ENCODE data around the gene CA11. TPM values are rescaled to one million over a fixed set of nuclear protein-coding genes. Genes with fewer than 3 reads are reported as not detected.

CA11 gene
- total RNA-seq, 1 donor from 2014 or later: 9.1 TPM

DNA sequence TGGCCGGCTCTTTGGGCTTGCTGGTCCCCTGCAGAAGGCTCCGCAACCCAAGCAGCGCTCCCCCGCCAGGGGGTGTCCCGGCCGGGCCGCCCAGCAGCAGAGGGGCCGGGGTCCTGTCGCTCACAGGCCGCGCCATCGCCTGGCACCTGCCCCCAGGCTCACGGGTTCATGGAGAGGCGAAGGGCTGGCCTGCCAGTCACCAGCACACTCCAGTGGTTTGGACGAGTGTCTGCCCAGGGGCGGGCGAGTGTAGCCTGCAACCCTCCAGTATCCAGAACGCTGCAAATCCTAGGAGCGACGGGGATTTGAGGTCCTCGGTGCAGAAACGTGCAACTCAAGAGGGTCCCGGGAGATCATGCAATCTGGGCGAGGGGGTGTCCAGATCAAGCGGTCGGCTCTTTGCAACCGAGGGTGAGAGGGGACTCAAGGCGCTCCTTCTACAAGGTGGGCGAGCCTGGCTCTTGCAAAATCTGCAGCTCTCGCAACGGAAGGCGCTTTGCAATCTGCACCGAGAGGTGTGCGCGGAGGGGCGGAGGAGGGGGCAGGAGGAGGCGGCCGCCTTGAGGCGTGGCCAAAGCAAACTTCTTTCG lies 9.0 kb downstream of the CA11 start, which contains the start of gene DBP:
TSS of gene DBP (minus strand) at position 521 of the 590 bp plus-strand sequence. CDS start at position 136, 385 bp downstream.
- DNase-seq (ENCODE audit: low spot score): no peak
- peak within 1 kb of the TSS; percentile 100 for H3K27ac Mint-ChIP-seq (ENCODE audit: unreplicated experiment)
- TF ChIP-seq, protein P1, sequence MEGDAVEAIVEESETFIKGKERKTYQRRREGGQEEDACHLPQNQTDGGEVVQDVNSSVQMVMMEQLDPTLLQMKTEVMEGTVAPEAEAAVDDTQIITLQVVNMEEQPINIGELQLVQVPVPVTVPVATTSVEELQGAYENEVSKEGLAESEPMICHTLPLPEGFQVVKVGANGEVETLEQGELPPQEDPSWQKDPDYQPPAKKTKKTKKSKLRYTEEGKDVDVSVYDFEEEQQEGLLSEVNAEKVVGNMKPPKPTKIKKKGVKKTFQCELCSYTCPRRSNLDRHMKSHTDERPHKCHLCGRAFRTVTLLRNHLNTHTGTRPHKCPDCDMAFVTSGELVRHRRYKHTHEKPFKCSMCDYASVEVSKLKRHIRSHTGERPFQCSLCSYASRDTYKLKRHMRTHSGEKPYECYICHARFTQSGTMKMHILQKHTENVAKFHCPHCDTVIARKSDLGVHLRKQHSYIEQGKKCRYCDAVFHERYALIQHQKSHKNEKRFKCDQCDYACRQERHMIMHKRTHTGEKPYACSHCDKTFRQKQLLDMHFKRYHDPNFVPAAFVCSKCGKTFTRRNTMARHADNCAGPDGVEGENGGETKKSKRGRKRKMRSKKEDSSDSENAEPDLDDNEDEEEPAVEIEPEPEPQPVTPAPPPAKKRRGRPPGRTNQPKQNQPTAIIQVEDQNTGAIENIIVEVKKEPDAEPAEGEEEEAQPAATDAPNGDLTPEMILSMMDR (IDR thresholded peaks at IDR 0.05): no peak
- no peaks in the 10 kb centered on the region for H3K27me3 Mint-ChIP-seq (ENCODE audit: low read depth)
- H3K36me3 Mint-ChIP-seq (ENCODE audit: low read depth): no peaks in the 10 kb centered on the region
- no peaks in the 10 kb centered on the region for H3K9me3 Mint-ChIP-seq (ENCODE audit: low read depth)
- peaks cover 45% of the 10 kb centered on the region for H3K4me1 Mint-ChIP-seq (ENCODE audit: low read depth)
- peak within 1 kb of the TSS; percentile 94 for H3K4me3 Mint-ChIP-seq (ENCODE audit: unreplicated experiment)

GRCh38 chr19:48635966-48636858 lies 9.8 kb downstream of the CA11 start:
- H3K9me3 Mint-ChIP-seq (ENCODE audit: low read depth): no peaks in the 10 kb centered on the region
- DNase-seq (ENCODE audit: low spot score): no peak
- no peak overlapping the region for H3K27ac Mint-ChIP-seq (ENCODE audit: unreplicated experiment)
- peak overlapping the region; percentile 70 for H3K4me3 Mint-ChIP-seq (ENCODE audit: unreplicated experiment)
- H3K27me3 Mint-ChIP-seq (ENCODE audit: low read depth): no peaks in the 10 kb centered on the region
- peaks cover 45% of the 10 kb centered on the region for H3K4me1 Mint-ChIP-seq (ENCODE audit: low read depth)
- TF ChIP-seq, protein P1 (IDR thresholded peaks at IDR 0.05): no peak
- H3K36me3 Mint-ChIP-seq (ENCODE audit: low read depth): no peaks in the 10 kb centered on the region

- H3K27me3 Mint-ChIP-seq (ENCODE audit: low read depth): no peaks in the 10 kb centered on the region
- H3K9me3 Mint-ChIP-seq (ENCODE audit: low read depth): no peaks in the 10 kb centered on the region
- no peaks in the 10 kb centered on the region for H3K36me3 Mint-ChIP-seq (ENCODE audit: low read depth)
- H3K4me3 Mint-ChIP-seq (ENCODE audit: unreplicated experiment): peak overlapping the region; percentile 70
- TF ChIP-seq, protein P1 (IDR thresholded peaks at IDR 0.05): no peak
- H3K27ac Mint-ChIP-seq (ENCODE audit: unreplicated experiment): peak overlapping the region; percentile 86
- peaks cover 52% of the 10 kb centered on the region for H3K4me1 Mint-ChIP-seq (ENCODE audit: low read depth)
- no peak for DNase-seq (ENCODE audit: low spot score)
These were observed 10.6 kb downstream of the CA11 start for GRCh38 chr19:48635263-48635965.

- no peaks in the 10 kb centered on the region for H3K36me3 Mint-ChIP-seq (ENCODE audit: low read depth)
- peak overlapping the region; percentile 86 for H3K27ac Mint-ChIP-seq (ENCODE audit: unreplicated experiment)
- TF ChIP-seq, protein P1 (IDR thresholded peaks at IDR 0.05): no peak
- peak; percentile 98 for DNase-seq (ENCODE audit: low spot score)
- H3K9me3 Mint-ChIP-seq (ENCODE audit: low read depth): no peaks in the 10 kb centered on the region
- H3K27me3 Mint-ChIP-seq (ENCODE audit: low read depth): no peaks in the 10 kb centered on the region
- H3K4me3 Mint-ChIP-seq (ENCODE audit: unreplicated experiment): peak overlapping the region; percentile 65
- peaks cover 59% of the 10 kb centered on the region for H3K4me1 Mint-ChIP-seq (ENCODE audit: low read depth)
These were observed 11.3 kb downstream of the CA11 start for GRCh38 chr19:48634424-48635262.

Data from chondrocyte (in vitro differentiated cells).